Activated CD4-positive, alpha-beta T cell treated with anti-CD3 and anti-CD28 coated beads, Interleukin-10, Interleukin-2, amounts not matched to agents 100 ng/mL and 50 ng/mL, durations not matched to agents 16 hours and 8 hours (primary cell): ENCODE results near the gene EPB41L2.
"Not testable (repeated sequence)": the region's sequence is repeated elsewhere in the genome, so short reads cannot be mapped to it uniquely, and the experiment has no call there.

Experiments used
- DNase-seq: peaks from one replicate; pipeline ENCODE4 v3.0.0-alpha.2; 2020

Gene EPB41L2

GRCh38 chr6:130827247-130828149 lies 235.5 kb downstream of the EPB41L2 start, which contains the start of gene SMLR1:
TSS of gene SMLR1 (plus strand) at chr6:130827406. CDS start at chr6:130827414, 8 bp downstream.
- DNase-seq: no peak

DNA sequence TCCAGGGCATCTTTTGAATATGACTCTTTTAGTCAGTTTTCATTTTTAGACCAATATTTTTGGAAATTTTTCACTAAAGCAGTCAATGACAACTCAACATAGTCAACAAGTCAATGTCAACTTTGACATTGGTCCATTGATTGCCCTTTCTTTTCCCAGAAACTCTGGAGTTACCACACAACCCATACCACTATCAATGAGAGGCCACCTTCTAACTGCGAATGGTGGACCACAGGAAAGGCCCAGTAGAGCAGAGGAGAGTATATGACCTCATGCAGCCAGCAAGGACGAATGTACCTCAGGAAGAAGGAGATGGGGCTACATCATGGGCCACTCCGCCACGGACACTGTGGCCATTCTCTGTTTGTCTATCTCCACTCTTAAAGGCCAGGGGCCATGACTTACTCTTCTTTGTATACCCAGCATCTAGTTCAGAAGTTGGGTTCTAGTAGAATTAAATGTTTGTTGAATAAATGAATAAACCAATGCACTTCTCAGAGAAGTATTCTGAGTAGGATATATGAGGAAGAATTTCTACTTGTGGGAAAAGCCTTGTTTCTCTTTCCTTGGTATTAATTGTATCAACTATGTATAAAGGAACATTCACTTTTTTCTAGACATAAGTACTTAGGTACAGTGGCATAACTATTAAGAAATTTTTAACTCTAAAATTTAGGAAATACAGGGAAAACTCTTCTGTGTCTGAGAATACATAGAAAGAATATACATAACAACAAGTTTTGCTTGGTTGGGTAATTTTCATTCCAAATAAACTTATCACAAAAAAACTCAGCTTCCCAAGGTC lies 236.4 kb downstream of the EPB41L2 start:
- no peak for DNase-seq

DNA sequence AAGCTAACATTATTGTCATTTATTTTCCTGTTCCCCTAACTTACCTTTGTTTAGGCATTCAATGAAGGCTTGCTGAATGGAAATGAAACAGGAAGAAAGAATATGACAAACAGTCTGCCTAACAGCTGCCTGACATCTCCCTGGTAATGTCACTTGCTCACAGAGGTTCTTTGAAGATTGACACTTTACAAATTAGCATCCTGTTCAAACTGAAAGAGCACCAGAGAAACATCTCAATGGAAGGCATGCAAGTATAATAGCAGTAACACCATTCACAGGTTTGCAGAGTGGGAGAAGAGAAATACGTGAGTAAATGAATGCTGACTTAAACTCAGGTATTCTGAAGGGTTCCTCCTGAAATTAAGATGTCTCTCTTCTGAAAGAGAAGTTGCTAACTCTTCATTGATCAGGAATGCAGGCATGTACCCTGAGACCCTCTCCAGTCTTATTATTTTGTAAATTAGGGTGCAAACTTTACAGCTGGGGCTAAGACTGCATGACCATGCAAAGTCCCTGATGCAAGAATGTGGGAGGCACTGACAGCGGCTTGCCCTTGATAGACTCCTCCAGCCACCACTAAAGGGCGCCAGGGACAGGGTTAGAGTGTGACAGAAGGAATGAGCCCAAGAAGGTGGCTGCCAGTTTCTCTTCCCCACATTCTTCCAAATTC lies 237.1 kb downstream of the EPB41L2 start:
- DNase-seq: no peak

DNA sequence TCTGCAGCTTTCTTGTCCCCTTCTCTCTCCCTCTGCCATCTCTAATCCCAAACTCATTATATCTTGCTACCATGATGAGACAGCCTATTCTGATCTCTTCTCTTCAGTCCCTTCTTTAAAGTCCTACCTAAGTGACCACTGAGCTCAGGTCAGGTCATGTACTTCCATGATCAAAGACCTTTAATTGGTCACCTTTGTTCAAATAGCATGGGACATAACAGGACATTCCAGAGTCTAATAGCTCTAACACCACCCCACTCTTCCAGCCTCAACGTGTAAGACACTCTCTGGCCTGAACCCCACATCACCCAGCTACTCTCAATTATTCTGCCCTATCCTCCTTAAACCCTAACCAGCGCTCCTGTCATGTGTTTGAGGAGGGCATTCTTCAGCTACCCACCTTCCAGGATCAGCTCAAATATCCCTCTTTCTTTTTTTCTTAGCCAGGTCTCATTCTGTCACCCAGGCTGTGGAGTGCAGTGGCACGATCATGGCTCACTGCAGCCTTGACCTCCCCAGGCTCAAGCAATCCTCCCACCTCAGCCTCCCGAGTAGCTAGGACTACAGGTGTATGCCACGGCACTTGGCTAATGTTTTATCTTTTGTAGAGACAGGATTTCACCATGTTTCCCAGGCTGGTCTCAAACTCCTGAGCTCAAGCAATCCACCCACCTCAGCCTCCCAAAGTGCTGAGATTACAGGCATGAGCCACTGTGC lies 237.9 kb downstream of the EPB41L2 start:
- no peak for DNase-seq

- DNase-seq: no peak
These were observed 240.3 kb downstream of the EPB41L2 start for GRCh38 chr6:130822736-130823135.

GRCh38 chr6:130815200-130816071 lies 247.6 kb downstream of the EPB41L2 start:
- no peak for DNase-seq

- no peak for DNase-seq
These were observed 248.5 kb downstream of the EPB41L2 start for GRCh38 chr6:130814506-130814905.

GRCh38 chr6:130811932-130812331 lies 251.1 kb downstream of the EPB41L2 start:
- no peak for DNase-seq

GRCh38 chr6:130810307-130811030 lies 252.6 kb downstream of the EPB41L2 start:
- no peak for DNase-seq

DNA sequence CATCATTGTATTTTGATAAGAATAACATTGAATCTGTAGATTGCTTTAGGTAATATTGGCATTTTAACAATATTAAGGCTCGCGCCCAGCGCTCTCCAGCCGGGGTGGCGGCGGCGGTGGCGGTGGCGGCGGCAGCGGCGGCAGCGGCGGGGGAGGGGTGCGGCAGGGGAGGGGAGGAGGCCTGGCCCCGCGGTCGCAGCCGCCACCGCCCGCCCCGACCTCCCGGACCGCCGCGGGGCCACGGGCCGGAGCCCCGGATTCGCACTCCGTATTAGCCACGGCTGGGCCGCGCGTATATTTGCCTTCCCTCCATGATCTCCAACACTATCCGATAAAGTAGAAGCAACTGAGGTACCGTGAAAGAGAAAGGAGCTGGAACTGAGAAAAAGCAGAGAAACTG lies 261.7 kb downstream of the EPB41L2 start:
- DNase-seq: not testable (repeated sequence)

DNA sequence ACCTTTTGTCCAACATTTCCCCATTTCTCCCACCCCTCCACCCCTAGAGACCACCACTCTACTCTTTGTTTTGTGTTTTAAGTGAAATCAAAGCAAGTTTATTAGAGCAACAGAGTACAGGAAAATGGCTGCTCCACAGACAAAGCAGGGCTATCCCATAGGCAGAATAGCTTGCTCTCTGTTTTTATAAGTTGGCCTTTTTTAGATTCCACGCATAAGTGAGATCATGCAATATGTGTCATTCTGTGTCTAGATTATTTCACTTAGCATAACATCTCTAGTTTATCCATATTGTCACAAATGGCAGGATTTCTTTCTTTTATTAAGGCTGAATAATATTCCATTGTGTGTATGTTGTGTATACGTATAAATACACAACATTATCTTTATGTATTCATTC lies 266.0 kb downstream of the EPB41L2 start:
- no peak for DNase-seq

- DNase-seq: no peak
These were observed 266.6 kb downstream of the EPB41L2 start for GRCh38 chr6:130796313-130796905.

DNA sequence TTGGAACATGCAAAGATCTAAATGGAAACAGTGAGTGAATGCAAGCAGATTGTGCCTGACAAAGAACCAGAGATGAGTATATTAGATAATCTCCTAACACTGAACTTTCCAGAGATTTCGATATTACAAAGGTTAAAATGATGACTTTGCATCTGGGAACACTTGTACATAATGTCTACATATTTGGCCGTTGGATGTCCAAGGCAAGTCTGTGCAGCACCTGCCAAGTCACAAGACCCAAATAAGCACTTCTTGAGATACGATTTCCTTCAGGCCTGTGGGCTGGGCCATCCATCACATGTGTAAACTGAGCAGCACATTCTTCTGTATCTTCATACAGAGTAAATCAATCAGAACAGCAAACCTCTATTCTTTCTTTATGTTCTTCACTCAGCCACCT lies 268.3 kb downstream of the EPB41L2 start:
- DNase-seq: no peak

DNA sequence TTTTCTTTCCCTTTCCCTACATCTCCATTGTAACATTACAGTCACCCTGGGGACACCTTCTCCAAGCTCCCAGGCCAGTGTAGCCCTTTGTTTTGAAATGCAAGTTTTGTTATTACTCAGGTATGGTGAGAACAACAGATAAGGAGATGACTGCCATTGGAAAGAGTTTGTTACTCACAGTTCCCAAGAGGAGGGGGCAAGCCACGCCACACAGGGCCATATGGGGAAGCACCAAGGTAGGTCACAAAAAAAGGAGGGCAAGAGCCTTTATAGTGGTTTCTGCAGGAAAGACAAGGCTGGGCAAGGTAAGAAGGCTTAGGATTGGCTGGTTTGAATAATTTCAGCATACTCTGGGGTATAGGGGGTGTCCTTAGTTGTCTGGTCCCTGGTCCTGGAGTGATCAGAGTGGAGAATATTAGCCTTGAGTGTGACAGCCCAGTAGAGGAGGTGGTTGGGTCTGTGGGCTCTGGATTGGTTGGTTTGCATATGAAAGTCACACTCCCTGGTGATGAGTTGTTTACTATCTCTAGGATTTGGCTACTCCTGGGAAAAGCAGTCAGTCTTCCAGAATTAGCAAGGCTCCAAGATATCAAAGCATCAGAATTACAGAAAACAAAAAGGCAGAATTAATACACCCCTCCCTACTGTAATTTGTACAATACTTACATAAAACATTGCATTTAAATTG lies 268.9 kb downstream of the EPB41L2 start:
- DNase-seq: no peak
